Hepatocyte (in vitro differentiated cells): Measurements from ENCODE around the gene CMA1. TPM values are rescaled to one million over a fixed set of nuclear protein-coding genes. Genes with fewer than 3 reads are reported as not detected.
"Not testable (repeated sequence)": the region's sequence is repeated elsewhere in the genome, so short reads cannot be mapped to it uniquely, and the experiment has no call there.

Experiments
- DNase-seq: peaks from one replicate; pipeline ENCODE4 v3.0.0-alpha.2; 2016; ENCODE audit warnings: low spot score
- H2AFZ ChIP-seq: fragments of 200-600 bp; sonication (generic); 2 replicates; pipeline ENCODE4 v1.6.0; 2016; ENCODE audit warnings: antibody characterized with exemption, mild to moderate bottlenecking
- H3K27ac ChIP-seq: fragments of 200-600 bp; sonication (generic); 2 replicates; pipeline ENCODE4 v1.5.1; 2016; ENCODE audit warnings: mild to moderate bottlenecking
- H3K27me3 ChIP-seq: fragments of 200-600 bp; sonication (generic); 2 replicates; pipeline ENCODE4 v1.6.1; 2016
- H3K36me3 ChIP-seq: fragments of 200-600 bp; sonication (generic); replicated peaks from 2 replicates; pipeline ENCODE4 v1.5.1; 2016; ENCODE audit warnings: low read depth; ENCODE audit not compliant: insufficient read depth
- H3K4me1 ChIP-seq: fragments of 200-600 bp; sonication (generic); 2 replicates; pipeline ENCODE4 v1.5.1; 2016; ENCODE audit warnings: mild to moderate bottlenecking, moderate library complexity; ENCODE audit not compliant: insufficient read depth
- H3K4me2 ChIP-seq: fragments of 200-600 bp; sonication (generic); 2 replicates; pipeline ENCODE4 v1.6.0; 2016
- H3K4me3 ChIP-seq: fragments of 200-600 bp; sonication (generic); 2 replicates; pipeline ENCODE4 v1.5.1; 2016; ENCODE audit warnings: mild to moderate bottlenecking
- H3K79me2 ChIP-seq: fragments of 200-600 bp; sonication (generic); 2 replicates; pipeline ENCODE4 v1.6.0; 2017; ENCODE audit warnings: mild to moderate bottlenecking
- H3K9me2 ChIP-seq: fragments of 200-600 bp; sonication (generic); replicated peaks from 2 replicates; pipeline ENCODE4 v1.6.0; 2017; ENCODE audit warnings: mild to moderate bottlenecking; ENCODE audit not compliant: insufficient read depth
- H3K9me3 ChIP-seq: fragments of 200-600 bp; sonication (generic); 2 replicates; pipeline ENCODE4 v1.5.1; 2016; ENCODE audit warnings: low read depth, mild to moderate bottlenecking
- H4K20me1 ChIP-seq: fragments of 200-600 bp; sonication (generic); 2 replicates; pipeline ENCODE4 v1.6.0; 2016; ENCODE audit warnings: mild to moderate bottlenecking; ENCODE audit not compliant: insufficient read depth, poor library complexity, severe bottlenecking
- EZH2 ChIP-seq: fragments of 200-600 bp; sonication (generic); IDR thresholded peaks from 2 replicates; pipeline ENCODE4 v1.6.1; 2016; ENCODE audit warnings: antibody characterized with exemption, mild to moderate bottlenecking, borderline replicate concordance
- EZH2phosphoT487 ChIP-seq: fragments of 200-600 bp; sonication (generic); IDR thresholded peaks from one replicate; pipeline ENCODE4 v1.6.1; 2018; ENCODE audit warnings: antibody characterized with exemption, mild to moderate bottlenecking, low read depth, moderate library complexity; ENCODE audit not compliant: unreplicated experiment, severe bottlenecking
- WGBS: methylation state at CpG from one replicate; pipeline ENCODE4 v1.1.6; 2016; ENCODE audit warnings: low lambda C conversion rate; ENCODE audit errors: missing lambda C conversion rate; 5-methylcytosine and 5-hydroxymethylcytosine counted together
- polyA plus RNA-seq: library from polyadenylated mRNA; unstranded; fragments of >200 nt; fragmentation: Nextera tagmentation; extraction: Ambion mirVana; gene quantifications from 2 replicates; pipeline ENCODE4 v1.2.1, GENCODE V29; 2016
- total RNA-seq: library from RNA; depleted of rRNA; stranded (reverse); fragments of >200 nt; gene quantifications from 2 replicates; pipeline ENCODE4 v1.2.3, GENCODE V29; 2014
- TF ChIP-seq, protein P1 (sequence below): fragments of 200-600 bp; sonication (generic); IDR thresholded peaks from 2 replicates; pipeline ENCODE4 v1.5.1; 2016; ENCODE audit warnings: antibody characterized with exemption, mild to moderate bottlenecking; ENCODE audit not compliant: poor library complexity

Gene CMA1
- total and polyA plus RNA-seq, 2 experiments from 2014 or later, result not detected

DNA sequence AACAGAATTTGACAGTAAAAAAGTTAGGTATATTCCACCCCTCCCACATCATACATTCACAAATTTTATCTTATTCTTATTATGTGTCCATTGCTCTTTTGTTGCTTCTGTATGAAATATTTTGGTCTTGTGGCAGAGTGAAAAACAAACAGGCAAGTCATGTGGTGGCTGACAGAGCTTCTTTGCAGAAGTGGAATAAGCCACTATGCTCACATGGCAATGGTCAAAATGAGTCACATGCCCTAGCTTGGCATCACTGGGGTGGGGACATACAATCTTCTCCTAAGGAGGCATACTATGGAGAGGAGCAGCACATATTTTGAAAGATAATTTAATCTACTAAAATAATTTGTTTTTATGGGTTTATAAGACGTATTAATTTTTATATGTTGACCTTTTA lies 27.7 kb upstream of the CMA1 start:
- Histone ChIP-seq H3K9me3 (no peaks in the 10 kb centered on the region), H3K9me2 (no peaks in the 10 kb centered on the region), H3K79me2 (no peaks in the 10 kb centered on the region), H3K4me1 (no peaks in the 10 kb centered on the region), H3K4me2 (no peak overlapping the region), H4K20me1 (no peaks in the 10 kb centered on the region), H3K36me3 (no peaks in the 10 kb centered on the region), H3K27me3 (no peaks in the 10 kb centered on the region), H3K27ac (no peak overlapping the region), H3K4me3 (no peak overlapping the region), H2AFZ (no peak overlapping the region)
- TF ChIP-seq, protein P1, sequence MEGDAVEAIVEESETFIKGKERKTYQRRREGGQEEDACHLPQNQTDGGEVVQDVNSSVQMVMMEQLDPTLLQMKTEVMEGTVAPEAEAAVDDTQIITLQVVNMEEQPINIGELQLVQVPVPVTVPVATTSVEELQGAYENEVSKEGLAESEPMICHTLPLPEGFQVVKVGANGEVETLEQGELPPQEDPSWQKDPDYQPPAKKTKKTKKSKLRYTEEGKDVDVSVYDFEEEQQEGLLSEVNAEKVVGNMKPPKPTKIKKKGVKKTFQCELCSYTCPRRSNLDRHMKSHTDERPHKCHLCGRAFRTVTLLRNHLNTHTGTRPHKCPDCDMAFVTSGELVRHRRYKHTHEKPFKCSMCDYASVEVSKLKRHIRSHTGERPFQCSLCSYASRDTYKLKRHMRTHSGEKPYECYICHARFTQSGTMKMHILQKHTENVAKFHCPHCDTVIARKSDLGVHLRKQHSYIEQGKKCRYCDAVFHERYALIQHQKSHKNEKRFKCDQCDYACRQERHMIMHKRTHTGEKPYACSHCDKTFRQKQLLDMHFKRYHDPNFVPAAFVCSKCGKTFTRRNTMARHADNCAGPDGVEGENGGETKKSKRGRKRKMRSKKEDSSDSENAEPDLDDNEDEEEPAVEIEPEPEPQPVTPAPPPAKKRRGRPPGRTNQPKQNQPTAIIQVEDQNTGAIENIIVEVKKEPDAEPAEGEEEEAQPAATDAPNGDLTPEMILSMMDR, result no peak
- no peak for TF ChIP-seq EZH2phosphoT487
- no peak for TF ChIP-seq EZH2
- 54% methylated on average over 1 of the region's 1 CpG for WGBS
- DNase-seq, result no peak

DNA sequence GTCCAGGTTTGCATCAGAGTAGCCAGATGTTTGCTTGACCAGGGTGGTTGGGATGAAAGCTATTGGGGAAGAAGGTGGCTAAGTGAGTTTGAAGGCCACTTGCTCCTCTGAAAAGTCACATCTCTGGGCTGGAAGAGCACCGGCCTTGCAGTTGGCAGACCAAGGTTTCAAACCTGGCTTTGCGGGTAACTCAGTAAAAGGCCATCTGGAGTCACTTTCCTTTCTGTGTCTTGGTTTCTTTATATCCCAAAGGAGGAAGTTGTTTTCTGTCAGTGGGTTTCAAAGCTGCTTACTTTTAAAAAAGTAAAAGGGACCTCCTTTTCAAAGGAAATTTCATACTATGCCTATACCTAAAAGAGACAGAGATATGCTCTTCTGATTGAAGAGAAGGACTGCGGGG lies 26.2 kb upstream of the CMA1 start:
- Histone ChIP-seq H3K36me3 (no peaks in the 10 kb centered on the region), H4K20me1 (no peaks in the 10 kb centered on the region), H3K4me3 (no peak overlapping the region), H3K9me2 (no peaks in the 10 kb centered on the region), H2AFZ (no peak overlapping the region), H3K27me3 (no peaks in the 10 kb centered on the region), H3K9me3 (no peaks in the 10 kb centered on the region), H3K4me1 (no peaks in the 10 kb centered on the region), H3K4me2 (no peak overlapping the region), H3K79me2 (no peaks in the 10 kb centered on the region), H3K27ac (no peak overlapping the region)
- WGBS, result 79% methylated on average over 3 of the region's 3 CpGs
- no peak for DNase-seq
- no peak for TF ChIP-seq EZH2
- TF ChIP-seq, protein P1, result no peak
- TF ChIP-seq EZH2phosphoT487, result no peak

DNA sequence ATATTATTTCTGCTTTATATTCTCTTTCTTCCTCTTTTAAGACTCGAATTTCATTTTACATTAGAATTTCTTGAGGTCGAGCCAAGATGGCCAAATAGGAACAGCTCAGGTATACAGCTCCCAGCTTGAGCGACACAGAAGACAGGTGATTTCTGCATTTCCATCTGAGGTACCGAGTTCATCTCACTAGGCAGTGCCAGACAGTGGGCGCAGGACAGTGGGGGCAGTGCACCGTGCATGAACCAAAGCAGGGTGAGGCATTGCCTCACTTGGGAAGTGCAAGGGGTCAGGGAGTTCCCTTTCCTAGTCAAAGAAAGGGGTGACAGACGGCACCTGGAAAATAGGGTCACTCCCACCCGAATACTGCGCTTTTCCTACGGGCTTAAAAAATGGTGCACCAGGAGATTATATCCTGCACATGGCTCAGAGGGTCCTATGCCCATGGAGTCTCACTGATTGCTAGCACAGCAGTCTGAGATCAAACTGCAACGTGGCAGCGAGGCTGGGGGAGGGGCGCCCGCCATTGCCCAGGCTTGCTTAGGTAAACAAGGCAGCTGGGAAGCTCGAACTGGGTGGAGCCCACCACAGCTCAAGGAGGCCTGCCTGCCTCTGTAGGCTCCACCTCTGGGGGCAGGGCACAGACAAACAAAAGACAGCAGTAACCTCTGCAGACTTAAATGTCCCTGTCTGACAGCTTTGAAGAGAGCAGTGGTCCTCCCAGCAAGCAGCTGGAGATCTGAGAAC lies 18.0 kb upstream of the CMA1 start:
- not testable (repeated sequence) for H3K4me2 ChIP-seq, DNase-seq, H4K20me1 ChIP-seq, H3K79me2 ChIP-seq, H3K27me3 ChIP-seq, H2AFZ ChIP-seq, H3K4me1 ChIP-seq, H3K36me3 ChIP-seq, H3K9me2 ChIP-seq, H3K9me3 ChIP-seq, H3K27ac ChIP-seq, H3K4me3 ChIP-seq
- WGBS, result 42% methylated on average over 15 of the region's 15 CpGs

GRCh38 chr14:24518851-24519250 lies 10.8 kb upstream of the CMA1 start:
- no peaks in the 10 kb centered on the region for H3K79me2 ChIP-seq
- WGBS, result 59% methylated on average over 2 of the region's 2 CpGs
- H3K9me3 ChIP-seq, result no peaks in the 10 kb centered on the region
- no peaks in the 10 kb centered on the region for H3K9me2 ChIP-seq
- H2AFZ ChIP-seq, result no peak overlapping the region
- TF ChIP-seq EZH2phosphoT487 (no peak), EZH2 (no peak)
- TF ChIP-seq, protein P1, result no peak
- no peaks in the 10 kb centered on the region for H4K20me1 ChIP-seq
- H3K4me3 ChIP-seq, result no peak overlapping the region
- no peaks in the 10 kb centered on the region for H3K36me3 ChIP-seq
- no peak overlapping the region for H3K27ac ChIP-seq
- H3K27me3 ChIP-seq, result no peaks in the 10 kb centered on the region
- no peak overlapping the region for H3K4me2 ChIP-seq
- no peaks in the 10 kb centered on the region for H3K4me1 ChIP-seq
- DNase-seq, result no peak
